ENCODE data around the gene PI4K2B.

DNA sequence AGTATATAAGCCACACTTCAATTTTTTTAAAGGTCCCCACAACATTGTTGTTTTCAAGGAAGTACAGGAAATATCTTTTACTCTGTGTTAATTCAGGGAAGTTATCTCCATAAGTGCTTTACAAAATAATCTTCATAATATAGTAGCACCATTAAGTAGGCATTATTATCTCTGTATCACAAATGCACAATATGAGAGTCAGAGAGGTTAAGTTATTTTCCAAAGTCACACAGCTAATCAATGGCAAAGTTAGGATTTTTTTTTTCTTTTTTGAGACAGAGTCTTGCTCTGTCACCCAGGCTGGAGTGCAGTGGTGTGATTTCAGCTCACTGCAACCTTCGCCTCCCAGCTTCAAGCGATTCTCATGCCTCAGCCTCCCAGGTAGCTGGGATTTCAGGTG lies 35.1 kb upstream of the PI4K2B start:
- TF ChIP-seq POLR2AphosphoS5 (IDR thresholded peaks at IDR 0.05; ENCODE audit: low read depth, low read length) (no peak), POLR2A (IDR thresholded peaks at IDR 0.05; ENCODE audit: low read depth, low read length) (no peak), PAX5 (IDR thresholded peaks at IDR 0.05; ENCODE audit: insufficient read depth, low read length, severe bottlenecking) (no peak), SPI1 (IDR thresholded peaks at IDR 0.05; ENCODE audit: low read depth, low read length) (no peak), POU2F2 (IDR thresholded peaks at IDR 0.05; ENCODE audit: low read depth, low read length) (no peak)
